Measurements from ENCODE around the gene ZNF462. TPM values are rescaled to one million over a fixed set of nuclear protein-coding genes. Genes with fewer than 3 reads are reported as not detected.

The ZNF462 gene
- total and polyA plus RNA-seq, 2 experiments from 2014 or later, result 40.0 to 101 TPM

GRCh38 chr9:106920701-106921283 is 57.8 kb downstream of the ZNF462 start (continued):
- TF ChIP-seq ZNF462 (CRISPR knock-in tag; IDR thresholded peaks at IDR 0.05) (no peak), JUNB (IDR thresholded peaks at IDR 0.05; ENCODE audit: unreplicated experiment) (no peak), ZNF114 (CRISPR knock-in tag; IDR thresholded peaks at IDR 0.05) (no peak), CREB1 (CRISPR knock-in tag; IDR thresholded peaks at IDR 0.05; ENCODE audit: low read depth) (no peak)

GRCh38 chr9:106921341-106921899 is 58.5 kb downstream of the ZNF462 start:
- peaks cover 83% of the 10 kb centered on the region for H3K36me3 Mint-ChIP-seq (ENCODE audit: low read depth)
- ATAC-seq (peak; percentile 69), DNase-seq (ENCODE audit: low spot score) (peak; percentile 21)
- peaks cover 94% of the 10 kb centered on the region for H3K79me2 ChIP-seq (replicated peaks; ENCODE audit: insufficient read depth)
- H3F3A ChIP-seq (replicated peaks; ENCODE audit: low read depth), result no peaks in the 10 kb centered on the region
- no peaks in the 10 kb centered on the region for H3K27me3 ChIP-seq (ENCODE audit: insufficient read depth)
- 0 out of 2 replicates have a peak, but pooled peaks cover 5% of the 10 kb centered on the region for H3K9me2 ChIP-seq (ENCODE audit: insufficient read depth)
- peaks cover 30% of the 10 kb centered on the region for H3K36me3 ChIP-seq (ENCODE audit: insufficient read depth)
- H3K4me1 Mint-ChIP-seq, result peaks cover 41% of the 10 kb centered on the region
- H3K27me3 Mint-ChIP-seq (ENCODE audit: insufficient read depth, low read depth, poor library complexity), result peaks cover 5% of the 10 kb centered on the region
- no peak overlapping the region for H3K4me3 ChIP-seq
- peak overlapping the region; percentile 84 for H3K27ac Mint-ChIP-seq
- no peak overlapping the region for H2AFZ ChIP-seq
- no peaks in the 10 kb centered on the region for H3K9me3 Mint-ChIP-seq
- peaks cover 31% of the 10 kb centered on the region for H3K4me1 ChIP-seq (ENCODE audit: insufficient read depth)
- peak overlapping the region; percentile 39; the same call in 1 of the 2 replicates for H3K4me2 ChIP-seq
- no peak overlapping the region for H3K4me3 Mint-ChIP-seq
- H4K20me1 ChIP-seq (replicated peaks; ENCODE audit: insufficient read depth), result peaks cover 7% of the 10 kb centered on the region
- peak overlapping the region; percentile 70; the same call in 1 of the 2 replicates for H3K27ac ChIP-seq (ENCODE audit: low read depth)
- TF ChIP-seq STAT1 (IDR thresholded peaks at IDR 0.05; ENCODE audit: unreplicated experiment) (no peak), ETS1 (IDR thresholded peaks at IDR 0.05) (no peak), CREB1 (CRISPR knock-in tag; IDR thresholded peaks at IDR 0.05; ENCODE audit: low read depth) (no peak), EZH2 (IDR thresholded peaks at IDR 0.05; ENCODE audit: low read depth, unreplicated experiment) (no peak), ZNF331 (CRISPR knock-in tag; IDR thresholded peaks at IDR 0.05; ENCODE audit: low read depth) (no peak), REST (IDR thresholded peaks at IDR 0.05; ENCODE audit: unreplicated experiment) (no peak), EZH2phosphoT487 (IDR thresholded peaks at IDR 0.05; ENCODE audit: unreplicated experiment) (no peak), CTCF (conservative IDR thresholded peaks at IDR 0.05; ENCODE audit: low read depth in 2 of 2) (no peak)
